ENCODE data around the gene TMEM164. TPM values are rescaled to one million over a fixed set of nuclear protein-coding genes. Genes with fewer than 3 reads are reported as not detected.

TMEM164 gene
- total RNA-seq, 1 donor from 2014 or later: 53.6 TPM

DNA sequence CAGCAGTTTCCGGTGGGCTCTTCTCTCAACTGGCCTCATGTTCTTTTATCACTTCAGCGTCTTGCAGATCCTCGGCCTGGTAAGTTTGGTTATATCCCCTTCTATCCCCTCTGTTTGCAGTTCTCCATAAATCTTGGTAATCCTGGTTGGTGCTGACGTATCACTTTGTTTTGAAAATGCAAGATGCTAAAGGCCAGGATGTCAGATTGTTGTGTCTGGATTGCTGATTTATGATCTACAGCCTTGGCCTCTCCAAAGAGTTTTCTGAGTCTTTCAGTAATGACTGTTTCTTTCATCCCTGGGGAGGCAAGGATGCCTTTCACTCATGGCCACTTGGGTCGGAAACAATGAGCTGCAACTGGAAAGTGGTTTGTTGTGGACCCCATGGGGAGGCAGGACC lies 168.5 kb downstream of the TMEM164 start:
- intact Hi-C loops (cut with DNase I): no loop called here
- ATAC-seq (no peak), DNase-seq (ENCODE audit: missing footprints) (no peak)

DNA sequence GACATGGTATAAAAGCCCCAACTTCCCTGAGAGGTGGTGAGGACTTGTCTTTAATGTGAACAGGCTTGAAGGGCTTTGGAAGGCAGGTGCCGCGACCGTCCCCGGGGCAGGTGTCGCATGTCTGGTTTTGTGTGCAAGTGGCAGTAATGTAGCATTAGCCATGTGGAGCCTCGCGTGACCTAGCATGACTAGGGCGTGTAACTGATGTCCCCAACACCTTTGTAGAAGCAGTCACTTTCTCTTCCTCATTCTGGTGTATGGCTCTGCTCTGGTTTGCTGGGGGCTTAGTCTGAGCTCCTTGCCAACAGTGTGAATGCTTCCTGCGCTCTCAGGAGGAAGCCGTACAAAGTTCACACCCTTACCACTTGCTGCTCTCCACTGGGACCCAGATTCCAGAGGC lies 169.3 kb downstream of the TMEM164 start:
- intact Hi-C loops (cut with DNase I): no loop called here
- DNase-seq (ENCODE audit: missing footprints) (no peak), ATAC-seq (no peak)

DNA sequence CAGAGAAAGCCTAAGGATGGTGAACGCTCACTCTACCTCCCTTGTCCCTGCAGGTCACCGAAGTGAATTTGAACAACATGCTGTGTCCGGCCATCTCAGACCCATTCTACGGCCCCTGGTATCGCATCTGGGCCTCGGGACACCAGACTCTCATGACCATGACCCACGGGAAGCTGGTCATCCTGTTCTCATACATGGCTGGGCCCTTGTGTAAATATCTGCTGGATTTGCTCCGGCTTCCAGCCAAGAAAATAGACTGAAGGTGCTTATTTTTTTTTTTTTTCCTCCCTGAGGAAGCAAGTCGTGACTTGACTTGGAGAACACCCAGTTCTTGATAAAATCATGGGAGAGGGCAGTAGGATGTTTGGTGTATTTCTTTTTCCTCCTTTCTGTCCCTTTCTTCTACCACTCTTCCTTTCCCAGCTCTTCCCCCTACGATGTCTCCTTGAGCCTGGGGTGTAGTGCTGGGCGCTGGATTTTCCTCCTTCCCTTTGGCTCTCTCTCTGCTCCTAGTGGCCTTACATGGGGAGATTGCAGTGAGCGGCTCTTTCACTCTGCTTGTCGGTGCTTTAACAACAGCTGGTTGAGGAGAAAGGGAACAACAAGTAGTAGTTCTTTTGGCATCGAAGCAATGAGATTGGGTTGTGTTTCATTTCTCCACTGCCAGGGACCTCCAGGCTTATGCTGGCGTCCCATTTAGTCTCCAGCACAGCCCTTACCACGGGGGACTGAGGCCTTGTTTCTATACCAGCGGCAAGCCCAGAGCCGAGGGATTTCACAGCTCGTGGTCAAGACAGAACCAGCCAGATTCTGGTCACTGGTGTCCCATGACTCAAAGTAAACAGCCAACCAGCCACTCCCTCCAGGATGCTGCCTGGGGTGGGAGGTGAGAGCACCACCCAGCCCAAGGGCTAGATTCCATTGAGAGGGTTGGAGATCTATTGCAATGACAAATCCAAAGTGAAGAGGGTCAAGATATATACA lies 170.6 kb downstream of the TMEM164 start:
- ATAC-seq (peak; percentile 63), DNase-seq (ENCODE audit: missing footprints) (no peak)
- intact Hi-C loops (cut with DNase I): no loop called here

DNA sequence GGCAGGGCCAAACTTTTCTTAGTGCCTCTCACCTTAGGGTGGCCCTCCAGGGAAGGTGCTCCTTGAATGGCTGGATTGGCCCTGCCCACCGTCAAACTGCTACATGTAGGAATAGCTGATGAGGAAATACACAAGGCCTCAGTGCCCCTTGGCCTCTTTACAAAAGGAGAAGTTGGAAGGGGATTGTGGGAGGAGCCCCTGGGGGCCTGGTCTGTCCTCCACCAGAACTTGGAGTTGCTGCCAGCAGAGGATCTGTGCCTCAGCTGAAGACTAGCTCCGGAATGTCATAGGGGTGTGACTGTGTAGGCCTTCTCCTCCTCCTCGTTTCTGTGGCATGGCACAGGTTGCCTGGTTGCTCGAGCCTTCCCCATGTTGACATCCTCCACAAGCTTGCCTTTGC lies 172.2 kb downstream of the TMEM164 start:
- DNase-seq (ENCODE audit: missing footprints) (no peak), ATAC-seq (no peak)
- intact Hi-C loops (cut with DNase I): no loop called here

DNA sequence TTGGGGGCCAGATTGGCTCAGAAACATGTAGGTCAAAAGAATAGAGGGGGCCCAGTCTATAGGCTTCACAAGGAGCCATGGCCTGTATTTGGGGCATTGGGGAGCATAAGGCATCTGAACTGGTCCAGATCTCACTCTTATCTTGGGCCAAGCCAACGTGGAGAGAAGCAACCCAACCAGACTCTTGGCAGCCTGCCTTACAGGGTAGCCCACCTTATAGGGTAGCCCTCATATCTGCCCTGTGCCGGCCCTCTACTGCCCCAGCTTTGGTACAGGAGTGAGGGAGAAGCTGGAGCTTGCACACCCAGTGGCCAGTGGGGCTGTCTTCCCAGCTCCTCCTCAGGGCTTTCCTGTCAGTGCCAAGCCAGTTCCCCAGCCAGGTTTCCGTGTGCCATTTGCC lies 172.8 kb downstream of the TMEM164 start:
- ATAC-seq (peak; percentile 15), DNase-seq (ENCODE audit: missing footprints) (no peak)
- intact Hi-C loops (cut with DNase I): no loop called here

DNA sequence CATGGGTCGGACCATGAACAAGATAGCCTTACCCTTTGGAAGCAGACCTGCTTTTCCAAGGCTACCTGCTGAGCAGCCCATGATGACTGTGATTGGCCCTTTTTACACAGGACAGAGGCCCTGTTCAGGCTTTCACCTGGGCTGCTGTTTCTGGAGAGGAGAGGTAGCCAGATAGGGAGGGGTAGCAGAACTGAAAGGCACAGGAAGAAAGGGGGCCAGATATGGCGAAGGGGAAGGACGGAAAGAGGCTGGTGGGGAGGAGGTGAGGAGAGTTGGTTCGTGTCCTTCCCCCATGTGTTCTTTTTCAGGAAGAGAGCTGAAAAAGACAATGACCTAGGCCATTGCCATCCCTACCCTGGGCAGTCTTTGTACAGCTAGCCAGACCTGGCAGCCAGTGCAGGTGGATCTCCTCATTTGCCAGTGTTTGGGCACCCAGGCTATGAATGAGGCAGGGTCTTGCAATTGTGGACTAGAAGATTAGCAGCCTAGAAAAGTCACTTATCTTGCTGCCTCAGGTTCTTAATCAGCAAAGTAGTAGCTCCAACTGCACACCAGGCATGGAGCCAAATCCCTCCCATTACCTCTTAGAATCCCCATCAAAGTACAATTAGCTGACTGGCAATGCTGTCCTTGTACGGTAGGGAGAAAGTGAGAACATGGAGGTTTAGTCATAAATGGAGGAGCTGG lies 175.4 kb downstream of the TMEM164 start:
- intact Hi-C loops (cut with DNase I): no loop called here
- DNase-seq (ENCODE audit: missing footprints) (no peak), ATAC-seq (no peak)

DNA sequence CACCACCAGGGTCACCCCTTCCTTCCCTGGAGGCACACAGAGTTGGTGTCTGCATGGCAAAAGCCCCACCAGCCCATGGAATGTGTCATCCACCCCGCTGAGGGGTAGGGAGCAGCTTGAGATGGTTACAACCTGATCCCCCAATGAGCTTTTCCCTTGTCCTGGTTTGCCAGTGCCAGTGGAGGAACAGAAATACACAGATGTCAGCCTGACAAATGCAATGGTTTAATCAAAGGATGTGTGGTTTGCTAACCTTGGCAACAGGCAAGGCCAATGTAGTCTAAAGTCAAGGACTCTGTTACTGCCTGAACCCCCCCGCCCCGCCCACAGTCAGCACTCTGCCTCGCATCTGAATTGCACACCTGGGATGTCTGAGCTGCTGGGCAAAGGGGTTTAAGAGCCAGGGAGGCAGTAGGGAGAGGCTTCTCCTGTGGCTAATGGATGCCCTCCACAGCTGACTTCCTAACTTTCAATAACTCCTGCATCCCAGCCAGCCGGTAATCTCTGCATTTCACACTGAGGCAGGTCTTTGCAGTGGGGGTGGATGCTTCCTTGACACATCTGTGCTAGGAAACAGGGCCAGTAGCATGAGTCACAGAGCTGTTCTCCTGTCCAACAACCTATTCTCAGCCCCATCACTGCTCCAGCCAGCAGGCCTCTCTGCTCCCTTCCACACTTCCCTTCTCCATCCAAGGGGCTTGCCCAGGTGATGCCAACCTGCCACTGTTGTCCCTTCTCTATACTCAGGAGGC lies 177.4 kb downstream of the TMEM164 start:
- no peak for DNase-seq (ENCODE audit: missing footprints)
- intact Hi-C loops (cut with DNase I): no loop called here

DNA sequence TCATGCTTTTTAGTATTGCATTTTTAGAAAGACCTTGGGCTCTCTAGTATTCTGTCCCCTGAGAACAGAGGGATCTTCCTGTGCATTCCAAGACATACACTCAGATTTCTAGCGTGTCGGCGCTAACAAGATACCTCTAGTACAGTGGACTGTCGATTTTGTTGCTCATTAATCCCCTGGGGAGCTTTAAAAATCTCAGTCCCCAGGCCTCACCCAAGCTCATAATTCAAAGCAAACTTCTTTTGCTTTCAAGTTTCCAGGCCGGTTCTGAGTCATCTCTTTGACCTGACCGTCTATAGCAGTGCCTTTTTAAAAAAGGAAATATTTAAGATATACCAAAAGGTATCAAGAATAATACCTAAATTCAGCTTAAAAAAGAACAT lies 178.0 kb downstream of the TMEM164 start:
- DNase-seq (ENCODE audit: missing footprints) (no peak), ATAC-seq (no peak)
- intact Hi-C loops (cut with DNase I): no loop called here

More for the DNA sequence above, 177.4 kb downstream of the TMEM164 start:
- peak; percentile 76 for ATAC-seq

DNA sequence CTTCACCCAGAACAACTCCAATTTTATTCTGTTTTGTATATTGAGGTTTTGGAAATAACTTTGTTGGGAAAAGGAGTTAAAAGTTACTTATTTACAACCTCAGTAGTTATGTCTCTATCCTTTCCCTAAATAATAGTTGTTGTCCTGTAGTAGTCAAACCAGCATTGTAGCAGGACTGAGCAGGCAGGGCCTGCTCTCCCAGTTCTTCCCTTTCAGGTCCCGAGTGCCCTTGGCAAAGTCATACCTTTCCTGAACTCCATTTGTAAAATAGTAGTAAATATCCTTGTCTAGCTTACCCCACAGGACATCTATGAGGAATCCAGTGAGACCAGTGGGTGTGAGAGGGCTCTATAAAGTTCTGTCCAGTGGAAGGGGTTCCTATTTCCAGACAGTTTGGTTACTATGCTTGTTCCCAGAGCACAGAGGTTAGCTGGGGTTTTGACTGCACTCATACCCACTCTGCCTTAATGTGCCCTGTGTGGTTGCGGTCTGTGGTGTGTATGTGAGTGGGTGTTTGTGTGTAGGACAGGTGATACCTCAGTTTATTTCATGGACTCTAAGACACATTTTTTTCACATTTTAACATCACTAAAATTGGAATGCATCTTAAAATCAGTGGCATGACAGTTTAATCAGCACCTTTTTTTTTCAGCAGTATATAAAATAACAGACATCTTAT lies 178.7 kb downstream of the TMEM164 start:
- intact Hi-C loops (cut with DNase I): no loop called here
- DNase-seq (ENCODE audit: missing footprints) (no peak), ATAC-seq (no peak)

DNA sequence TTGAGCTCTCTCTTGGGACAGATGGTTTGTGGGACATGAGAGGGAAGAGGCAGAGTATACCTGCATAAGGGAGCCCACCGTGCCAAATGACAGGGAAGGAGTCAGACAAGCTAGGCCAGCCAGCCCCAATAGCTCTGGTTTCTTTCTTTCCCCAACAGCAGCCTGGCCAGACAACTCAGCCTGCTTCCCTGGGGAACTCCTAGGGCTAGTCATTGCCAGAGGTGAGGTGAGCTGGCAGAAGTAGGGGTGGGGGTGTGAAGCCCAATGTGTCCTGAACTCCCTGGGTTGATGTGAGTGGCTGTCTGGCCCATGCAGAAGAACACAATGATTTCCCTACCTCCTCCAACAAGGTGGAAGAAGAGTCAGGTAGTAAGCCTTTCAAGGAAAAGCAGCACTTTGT lies 179.4 kb downstream of the TMEM164 start:
- no peak for DNase-seq (ENCODE audit: missing footprints)
- intact Hi-C loops (cut with DNase I): no loop called here
- no peak for ATAC-seq

DNA sequence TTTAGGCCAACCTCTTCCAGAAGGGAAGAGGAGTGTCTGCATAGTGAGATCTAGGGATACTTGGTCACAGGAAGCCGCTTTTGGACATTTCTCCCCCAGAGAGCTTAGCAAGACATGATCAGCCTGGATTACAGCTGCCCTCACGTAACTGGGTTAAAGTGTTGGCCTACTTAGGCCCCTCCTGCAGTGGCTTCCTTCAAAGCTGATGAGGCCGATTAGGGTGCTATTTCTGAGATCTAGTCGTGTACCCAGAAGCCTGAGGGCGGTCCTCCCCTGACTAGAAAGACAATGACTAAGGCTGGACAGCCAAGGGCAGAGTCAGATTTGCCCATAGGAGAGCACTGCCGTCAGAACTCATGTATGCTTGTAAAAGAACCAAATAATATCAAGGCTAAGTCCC lies 180.0 kb downstream of the TMEM164 start:
- ATAC-seq: no peak
- DNase-seq (ENCODE audit: missing footprints): no peak
- intact Hi-C loops (cut with DNase I): no loop called here

DNA sequence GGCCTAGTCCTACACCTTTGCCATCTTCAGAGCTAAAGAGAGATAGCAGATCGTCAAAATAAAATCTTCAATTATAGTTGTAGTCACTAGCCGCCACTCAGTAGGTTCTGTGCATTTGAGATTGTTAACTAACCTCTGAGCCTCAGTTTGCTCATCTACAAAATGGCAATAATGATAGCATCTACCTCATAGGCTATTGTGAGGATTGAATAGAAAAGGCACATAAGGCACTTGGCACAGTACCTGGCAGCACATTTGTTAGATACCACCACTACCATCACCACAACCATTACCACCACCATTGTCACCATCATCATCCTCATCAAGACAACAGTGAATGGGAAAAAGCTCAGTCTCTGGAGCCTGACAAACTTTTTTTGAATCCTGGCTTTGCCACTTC lies 180.4 kb downstream of the TMEM164 start:
- intact Hi-C loops (cut with DNase I): no loop called here
- ATAC-seq: no peak
- DNase-seq (ENCODE audit: missing footprints): no peak

DNA sequence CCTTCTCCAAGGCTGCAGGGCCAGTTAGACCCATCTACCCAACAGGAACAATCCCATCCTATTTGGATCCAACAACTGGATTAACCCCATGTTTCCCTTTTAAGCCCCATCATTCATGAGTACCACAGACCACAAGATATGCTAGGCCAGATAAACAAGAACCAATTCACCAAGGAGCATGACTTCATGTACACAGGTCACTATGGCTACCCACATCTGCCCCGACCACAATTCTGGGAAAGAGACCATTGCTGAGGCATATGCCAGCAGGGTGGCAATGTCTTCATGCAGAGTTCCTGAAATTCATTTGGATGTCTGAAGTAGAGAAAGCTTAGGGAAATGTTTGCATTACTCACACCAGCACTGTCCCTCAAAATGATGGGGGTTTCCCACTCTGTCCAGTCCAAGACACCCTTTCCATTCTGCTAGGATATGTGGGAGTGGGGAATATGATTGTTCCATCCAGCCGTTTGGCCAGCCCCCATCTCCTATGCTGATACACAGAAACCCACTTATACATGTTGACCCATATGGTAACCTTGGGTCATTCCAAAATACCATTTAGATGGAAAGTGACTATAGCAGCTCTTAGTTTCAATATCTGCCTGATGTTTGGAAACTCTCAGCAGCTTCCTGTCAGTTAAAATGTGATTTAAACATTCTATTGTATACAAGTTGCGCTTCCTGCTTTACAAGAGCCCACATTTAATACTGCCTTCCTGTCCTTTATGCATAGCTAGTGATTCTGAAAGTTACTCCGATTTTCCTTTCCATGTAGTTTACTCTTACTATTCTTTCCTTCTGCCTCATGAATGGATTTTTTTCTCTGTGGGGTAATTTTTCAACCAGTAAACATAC lies 186.0 kb downstream of the TMEM164 start:
- no peak for DNase-seq (ENCODE audit: missing footprints)
- intact Hi-C loops (cut with DNase I): no loop called here
- ATAC-seq: no peak

DNA sequence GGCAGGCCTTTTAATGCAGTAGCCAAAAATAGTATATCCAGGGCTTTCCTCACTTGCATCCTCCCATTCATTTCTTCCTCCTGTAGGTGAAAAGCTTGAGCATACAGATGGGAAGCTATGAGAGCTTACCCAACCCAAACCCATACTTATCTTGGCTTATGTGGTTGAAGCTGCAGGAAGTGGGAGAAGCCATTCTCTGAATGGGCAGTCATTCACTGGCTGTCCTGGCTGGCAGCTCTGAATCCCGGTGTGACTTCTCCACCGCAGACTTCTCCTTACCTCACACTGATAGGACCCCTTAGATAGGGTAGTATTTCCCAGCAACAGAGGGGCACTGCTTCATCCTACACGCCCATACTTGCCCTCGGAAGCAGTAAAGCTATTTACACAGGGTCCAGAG lies 189.6 kb downstream of the TMEM164 start:
- intact Hi-C loops (cut with DNase I): no loop called here
- ATAC-seq (no peak), DNase-seq (ENCODE audit: missing footprints) (no peak)

DNA sequence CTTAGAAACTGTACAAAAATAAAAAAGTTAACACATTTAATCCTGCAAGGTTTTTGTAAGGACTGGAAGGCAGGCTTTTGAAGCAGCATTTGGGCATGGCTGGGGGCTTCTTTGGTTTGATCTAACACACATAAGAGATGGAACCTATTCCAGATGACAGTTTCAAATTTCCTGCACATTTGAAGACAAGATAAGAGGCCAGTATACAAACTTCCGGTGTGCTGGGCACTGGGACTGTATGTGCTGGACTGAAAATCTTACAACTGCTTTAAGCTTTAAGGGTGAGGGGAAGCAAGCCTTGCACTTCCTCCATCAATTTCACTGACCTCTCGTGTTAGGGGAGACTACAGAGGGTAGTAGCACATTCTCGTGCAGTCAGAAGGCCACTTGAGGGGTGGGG lies 192.1 kb downstream of the TMEM164 start:
- ATAC-seq (no peak), DNase-seq (ENCODE audit: missing footprints) (no peak)
- intact Hi-C loops (cut with DNase I): no loop called here

DNA sequence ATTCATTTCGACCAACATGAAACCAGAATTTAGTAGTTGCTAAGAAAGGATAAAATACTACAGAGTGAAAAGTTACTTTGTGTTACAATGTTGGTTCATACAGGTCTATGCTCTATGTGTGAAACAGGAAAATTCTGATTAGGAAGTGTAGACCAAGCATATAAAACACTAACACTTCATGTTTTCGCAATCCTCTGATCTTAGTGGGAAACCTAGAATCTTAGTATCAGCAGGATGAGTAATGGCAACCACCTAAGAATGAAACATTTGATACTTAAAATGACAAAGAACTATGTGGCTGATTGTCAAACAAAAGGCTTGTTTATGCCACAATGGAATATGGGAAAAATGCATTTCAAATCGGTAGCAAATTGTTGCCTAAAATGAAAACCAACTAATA lies 198.9 kb downstream of the TMEM164 start:
- no peak for DNase-seq (ENCODE audit: missing footprints)
- ATAC-seq: no peak
- intact Hi-C loops (cut with DNase I): no loop called here

DNA sequence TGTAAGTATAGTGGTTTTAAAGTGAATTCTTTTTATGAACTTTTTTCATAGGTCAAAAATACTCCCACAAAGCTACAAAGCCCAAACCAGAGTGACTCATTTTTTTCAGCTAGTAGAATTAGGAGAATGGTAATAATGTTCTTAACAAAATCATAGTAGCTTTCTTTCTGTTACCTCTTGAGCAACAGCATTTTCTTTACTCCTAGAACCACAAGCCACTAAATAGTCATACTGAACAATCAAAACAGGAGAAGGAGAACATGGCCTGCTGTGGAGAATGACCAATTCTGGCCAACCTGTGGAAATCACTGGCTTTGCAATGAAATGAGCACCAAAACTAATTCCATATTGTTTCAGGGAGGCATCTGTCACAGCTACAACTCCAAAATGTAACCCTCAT lies 202.1 kb downstream of the TMEM164 start:
- ATAC-seq (no peak), DNase-seq (ENCODE audit: missing footprints) (no peak)
- intact Hi-C loops (cut with DNase I): no loop called here

DNA sequence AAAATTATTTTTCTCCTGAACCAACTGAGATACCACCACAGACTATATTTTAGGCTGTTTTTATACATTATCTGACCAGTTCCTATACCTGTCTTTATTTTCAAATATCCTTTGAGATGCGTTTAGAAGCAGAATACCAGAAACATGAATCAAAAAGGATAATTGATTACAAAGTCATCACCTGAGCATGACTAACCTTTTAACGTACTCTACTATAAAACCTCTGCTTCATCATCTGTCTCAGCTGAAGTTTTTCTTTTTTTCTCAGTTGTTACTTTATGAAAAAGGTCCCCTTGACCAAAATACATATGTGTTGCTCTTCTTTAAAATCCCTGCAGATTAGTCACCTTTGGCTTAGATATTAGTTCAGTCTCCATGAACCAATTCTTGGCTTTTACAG lies 205.2 kb downstream of the TMEM164 start:
- no peak for ATAC-seq

More for the DNA sequence above, 205.2 kb downstream of the TMEM164 start:
- intact Hi-C loops (cut with DNase I): no loop called here
- no peak for DNase-seq (ENCODE audit: missing footprints)

Measured in Right ventricle myocardium inferior (tissue), 1 donor.